Measurements from ENCODE around the gene PWWP2A. TPM values are rescaled to one million over a fixed set of nuclear protein-coding genes. Genes with fewer than 3 reads are reported as not detected.

The PWWP2A gene
- polyA plus RNA-seq, 4 donors: 28.8 to 34.3 (median 31.0) TPM

Other genes starting within 250 kb of the PWWP2A start
- gene ADRA1B, start 203.0 kb downstream of the PWWP2A start, polyA plus RNA-seq (ENCODE audit: insufficient read length in 4 of 4): 1 to 10 TPM; 2.4 to 3.1 (median 3.0) TPM
- gene TTC1, start 110.3 kb downstream of the PWWP2A start, polyA plus RNA-seq (ENCODE audit: insufficient read length in 4 of 4): 10 to 100 TPM; 59.9 to 70.6 (median 69.3) TPM
- not detected for gene FABP6, start 110.1 kb upstream of the PWWP2A start, polyA plus RNA-seq (ENCODE audit: insufficient read length in 4 of 4)
- gene CCNJL, start 193.1 kb upstream of the PWWP2A start, polyA plus RNA-seq (ENCODE audit: insufficient read length in 4 of 4): 10 to 100 TPM in 1 of 4 donors, 1 to 10 TPM in 3; 7.9 to 10.1 (median 8.3) TPM

Data from right renal pelvis (tissue), 4 donors.